H1 (cell line): ENCODE data around the gene PLA2G2E. TPM values are rescaled to one million over a fixed set of nuclear protein-coding genes. Genes with fewer than 3 reads are reported as not detected.

Source experiments
- CTCF ChIA-PET: fragments of 300-600 bp; sonication (Branson Sonifier 250); formaldehyde crosslinking; loops from one replicate; lab custom pipeline; 2021; ENCODE audit not compliant: partially characterized antibody; lab: Charles Lee
- POLR2A ChIA-PET: fragments of 300-600 bp; sonication (Branson Sonifier 250); formaldehyde crosslinking; loops from one replicate; lab custom pipeline; 2021; ENCODE audit warnings: inconsistent platforms; ENCODE audit not compliant: partially characterized antibody; lab: Charles Lee
- DNase-seq, 2 experiments: peaks; one replicate each; pipeline versions ENCODE4 v3.0.0 to v3.0.0-alpha.2; 2010 to 2022; ENCODE audit warnings: low spot score in 2 of 2, low read depth in 1 of 2, mixed read lengths in 1 of 2
- FAIRE-seq: peaks from 2 replicates; lab custom pipeline; 2011; peaks lifted over from hg19 to GRCh38; lab: Jason Lieb, UNC
- H2AFZ ChIP-seq: 2 replicates; pipeline ENCODE4 v1.8.1; 2012; ENCODE audit warnings: low read length, inconsistent platforms
- H2AK5ac ChIP-seq: 2 replicates; pipeline ENCODE4 v1.6.1; 2013; ENCODE audit warnings: low read depth, low read length
- H2BK120ac ChIP-seq: replicated peaks from 2 replicates; pipeline ENCODE3; 2013; ENCODE audit warnings: low read depth, low read length, inconsistent platforms
- H2BK12ac ChIP-seq: 2 replicates; pipeline ENCODE4 v1.6.1; 2013; ENCODE audit warnings: low read depth, low read length
- H2BK15ac ChIP-seq: 2 replicates; pipeline ENCODE4 v1.6.1; 2013; ENCODE audit warnings: low read length
- H2BK20ac ChIP-seq: 2 replicates; pipeline ENCODE4 v1.6.1; 2013; ENCODE audit warnings: low read length
- H2BK5ac ChIP-seq: 2 replicates; pipeline ENCODE4 v1.6.1; 2013; ENCODE audit warnings: low read depth, low read length
- H3K14ac ChIP-seq: 2 replicates; pipeline ENCODE4 v1.6.1; 2013; ENCODE audit warnings: inconsistent platforms; ENCODE audit not compliant: insufficient read length
- H3K18ac ChIP-seq: 2 replicates; pipeline ENCODE4 v1.6.1; 2013; ENCODE audit warnings: low read length; ENCODE audit errors: extremely low read depth
- H3K23ac ChIP-seq: 2 replicates; pipeline ENCODE4 v1.6.1; 2013; ENCODE audit warnings: inconsistent platforms; ENCODE audit not compliant: insufficient read length
- H3K23me2 ChIP-seq: 2 replicates; pipeline ENCODE4 v1.6.1; 2013; ENCODE audit warnings: low read depth, low read length
- H3K27ac ChIP-seq: 2 replicates; pipeline ENCODE4 v1.6.1; 2011; ENCODE audit warnings: low read depth, low read length, inconsistent platforms
- H3K27me3 ChIP-seq, 4 experiments: replicated peaks in 1 of 4; 1 replicate in 1 of 4; 2 replicates in 3 of 4; pipeline versions ENCODE4 v1.6.1 to v1.8.1; 2011 to 2013; ENCODE audit warnings: low read length in 3 of 4, mild to moderate bottlenecking in 3 of 4, inconsistent platforms in 2 of 4, mixed read lengths in 2 of 4, moderate library complexity in 1 of 4; ENCODE audit not compliant: control insufficient read depth in 3 of 4, insufficient read depth in 3 of 4; ENCODE audit errors: extremely low read depth in 1 of 4
- H3K36me3 ChIP-seq, 4 experiments: 2 replicates each; pipeline versions ENCODE4 v1.6.1 to v1.8.1; 2011 to 2013; ENCODE audit warnings: mild to moderate bottlenecking in 4 of 4, low read length in 3 of 4, moderate library complexity in 2 of 4, control low read depth in 1 of 4, inconsistent platforms in 1 of 4; ENCODE audit not compliant: insufficient read depth in 4 of 4, control insufficient read depth in 2 of 4
- H3K4ac ChIP-seq: replicated peaks from 2 replicates; pipeline ENCODE3; 2013; ENCODE audit warnings: low read length, low read depth, mixed read lengths, inconsistent platforms; ENCODE audit not compliant: insufficient read length
- H3K4me1 ChIP-seq, 4 experiments: replicated peaks in 1 of 4; 1 replicate in 1 of 4; 2 replicates in 3 of 4; pipeline versions ENCODE4 v1.6.1 to v1.8.1; 2011 to 2013; ENCODE audit warnings: low read length in 3 of 4, inconsistent platforms in 2 of 4, mixed read lengths in 1 of 4; ENCODE audit not compliant: insufficient read depth in 4 of 4, control insufficient read depth in 3 of 4
- H3K4me2 ChIP-seq, 2 experiments: 2 replicates each; pipeline versions ENCODE4 v1.6.1 to v1.8.1; 2011 to 2013; ENCODE audit warnings: low read depth in 2 of 2, low read length in 2 of 2, control low read depth in 1 of 2, inconsistent platforms in 1 of 2, mild to moderate bottlenecking in 1 of 2; ENCODE audit not compliant: insufficient read depth in 1 of 2
- H3K4me3 ChIP-seq, 4 experiments: fragments of 200-600, 300-600 bp in 1 of 4; sonication (generic), shearing (Covaris generic), sonication (Bioruptor Twin) in 1 of 4; 2 replicates each; pipeline versions ENCODE4 v1.5.1 to v1.8.1; 2011 to 2016; ENCODE audit warnings: low read length in 4 of 4, low read depth in 3 of 4, control low read depth in 2 of 4, inconsistent platforms in 2 of 4, mild to moderate bottlenecking in 2 of 4, mixed read lengths in 1 of 4, moderate library complexity in 1 of 4; ENCODE audit not compliant: insufficient read depth in 2 of 4; ENCODE audit errors: extremely low read depth in 1 of 4
- H3K56ac ChIP-seq: replicated peaks from 2 replicates; pipeline ENCODE3; 2013; ENCODE audit warnings: low read depth, mild to moderate bottlenecking, mixed read lengths, low read length, inconsistent platforms; ENCODE audit not compliant: insufficient read length
- H3K79me1 ChIP-seq: 2 replicates; pipeline ENCODE4 v1.6.1; 2013; ENCODE audit warnings: low read depth, low read length, control low read depth
- H3K79me2 ChIP-seq, 2 experiments: 2 replicates each; pipeline versions ENCODE4 v1.6.1 to v1.8.1; 2012 to 2013; ENCODE audit warnings: low read length in 2 of 2, mild to moderate bottlenecking in 2 of 2, inconsistent platforms in 1 of 2; ENCODE audit not compliant: insufficient read depth in 2 of 2, control insufficient read depth in 1 of 2
- H3K9ac ChIP-seq, 4 experiments: replicated peaks in 1 of 4; 1 replicate in 1 of 4; 2 replicates in 3 of 4; pipeline versions ENCODE4 v1.6.1 to v1.8.1; 2011 to 2013; ENCODE audit warnings: low read depth in 3 of 4, low read length in 3 of 4, control low read depth in 2 of 4, mild to moderate bottlenecking in 2 of 4, moderate library complexity in 2 of 4, inconsistent platforms in 1 of 4; ENCODE audit errors: extremely low read depth in 1 of 4
- H3K9me3 ChIP-seq, 2 experiments: 2 replicates each; pipeline versions ENCODE4 v1.6.1 to v1.8.1; 2012 to 2013; ENCODE audit warnings: mild to moderate bottlenecking in 2 of 2, moderate library complexity in 2 of 2, control low read depth in 1 of 2, inconsistent platforms in 1 of 2, low read depth in 1 of 2, low read length in 1 of 2, mixed read lengths in 1 of 2; ENCODE audit not compliant: insufficient read depth in 2 of 2
- H4K20me1 ChIP-seq, 2 experiments: replicated peaks in 1 of 2; 2 replicates each; pipeline versions ENCODE3 to v1.8.1; 2011 to 2013; ENCODE audit warnings: inconsistent platforms in 2 of 2, low read length in 2 of 2, mild to moderate bottlenecking in 1 of 2; ENCODE audit not compliant: insufficient read depth in 2 of 2, control insufficient read depth in 1 of 2
- H4K5ac ChIP-seq: 2 replicates; pipeline ENCODE4 v1.6.1; 2013; ENCODE audit warnings: low read length, low read depth, mixed read lengths, inconsistent platforms; ENCODE audit not compliant: insufficient read length
- H4K8ac ChIP-seq: 2 replicates; pipeline ENCODE4 v1.8.0; 2013; ENCODE audit warnings: mild to moderate bottlenecking, moderate library complexity, low read length, inconsistent platforms; ENCODE audit not compliant: insufficient read depth; ENCODE audit errors: extremely low read depth
- H4K91ac ChIP-seq: replicated peaks from 2 replicates; pipeline ENCODE3; 2013; ENCODE audit warnings: low read length, mixed read lengths, inconsistent platforms; ENCODE audit not compliant: insufficient read length
- ASH2L ChIP-seq: fragments of 200-600, 300-600 bp; sonication (generic); IDR thresholded peaks from one replicate; pipeline ENCODE4 v1.7.1; 2017; ENCODE audit warnings: low read length
- EP300 ChIP-seq, 2 experiments: IDR thresholded peaks; 1 replicate in 1 of 2; 2 replicates in 1 of 2; pipeline ENCODE4 v1.6.1; 2011 to 2012; ENCODE audit warnings: low read depth in 2 of 2, low read length in 2 of 2, mild to moderate bottlenecking in 2 of 2, borderline replicate concordance in 1 of 2, inconsistent platforms in 1 of 2, moderate library complexity in 1 of 2
- MAFK ChIP-seq: IDR thresholded peaks from 2 replicates; pipeline ENCODE4 v1.6.1; 2012; ENCODE audit warnings: low read depth, mild to moderate bottlenecking, improper control_type of control experiment, low read length
- POLR2AphosphoS5 ChIP-seq: IDR thresholded peaks from 2 replicates; pipeline ENCODE4 v1.6.1; 2011; ENCODE audit warnings: low read depth, low read length
- POU5F1 ChIP-seq: IDR thresholded peaks from 2 replicates; pipeline ENCODE4 v1.6.1; 2011; ENCODE audit warnings: low read depth, mild to moderate bottlenecking, low read length, moderate library complexity
- RAD21 ChIP-seq, 2 experiments: IDR thresholded peaks in 1 of 2; conservative IDR thresholded peaks in 1 of 2; 2 replicates each; pipeline ENCODE4 v1.6.1; 2011; ENCODE audit warnings: low read depth in 2 of 2, low read length in 2 of 2, improper control_type of control experiment in 1 of 2, inconsistent platforms in 1 of 2, mild to moderate bottlenecking in 1 of 2, moderate library complexity in 1 of 2
- SIN3A ChIP-seq, 2 experiments: IDR thresholded peaks in 1 of 2; conservative IDR thresholded peaks in 1 of 2; 2 replicates each; pipeline ENCODE4 v1.6.1; 2011 to 2012; ENCODE audit warnings: low read length in 2 of 2, improper control_type of control experiment in 1 of 2, low read depth in 1 of 2, mild to moderate bottlenecking in 1 of 2
- WGBS, 2 experiments: shearing (Covaris generic) in 1 of 2; methylation state at CpG; one replicate each; pipeline versions ENCODE4 v1.1.6 to v1.1.7; 2013 to 2015; ENCODE audit warnings: low lambda C conversion rate in 2 of 2, mixed read lengths in 2 of 2, inconsistent platforms in 1 of 2, low coverage in 1 of 2, missing lambda C conversion rate in 1 of 2; ENCODE audit not compliant: insufficient replicate concordance in 2 of 2, insufficient coverage in 1 of 2, insufficient read length in 1 of 2; ENCODE audit errors: extremely low coverage in 1 of 2, missing lambda C conversion rate in 1 of 2; 5-methylcytosine and 5-hydroxymethylcytosine counted together
- polyA plus RNA-seq, 7 experiments: library from polyadenylated mRNA; depleted of rRNA in 3 of 7; stranded (reverse) in 5 of 7; unstranded in 2 of 7; fragments of >200 nt in 5 of 7; fragments of 200-250 nt in 2 of 7; gene quantifications; 1 replicate in 5 of 7; 2 replicates in 1 of 7; 4 replicates in 1 of 7; pipeline versions ENCODE4 v1.2.1 to v1.2.3, GENCODE V29; 2011 to 2013; ENCODE audit warnings: missing spikeins in 2 of 7, mixed read lengths in 2 of 7
- total RNA-seq: library from RNA; stranded (reverse); fragmentation: NEBNext Ultra II Directional; extraction: Animal tissue kit (Norgen Biotek cat#: 25700); gene quantifications from 2 replicates; pipeline ENCODE4 v1.2.1, GENCODE V29; 2021
- TF ChIP-seq, protein P1 (sequence below), 3 experiments: IDR thresholded peaks; 1 replicate in 2 of 3; 2 replicates in 1 of 3; pipeline versions ENCODE4 v1.5.1 to v1.6.1; 2011; ENCODE audit warnings: low read length in 3 of 3, mild to moderate bottlenecking in 3 of 3, inconsistent platforms in 2 of 3, low read depth in 1 of 3, moderate library complexity in 1 of 3; ENCODE audit not compliant: insufficient read depth in 1 of 3; ENCODE audit errors: control extremely low read depth in 1 of 3

PLA2G2E gene
- total and polyA plus RNA-seq, 2 of the 8 experiments (the other 6 are each of a cell fraction or from before 2014, with no cell fraction given), result not detected

DNA sequence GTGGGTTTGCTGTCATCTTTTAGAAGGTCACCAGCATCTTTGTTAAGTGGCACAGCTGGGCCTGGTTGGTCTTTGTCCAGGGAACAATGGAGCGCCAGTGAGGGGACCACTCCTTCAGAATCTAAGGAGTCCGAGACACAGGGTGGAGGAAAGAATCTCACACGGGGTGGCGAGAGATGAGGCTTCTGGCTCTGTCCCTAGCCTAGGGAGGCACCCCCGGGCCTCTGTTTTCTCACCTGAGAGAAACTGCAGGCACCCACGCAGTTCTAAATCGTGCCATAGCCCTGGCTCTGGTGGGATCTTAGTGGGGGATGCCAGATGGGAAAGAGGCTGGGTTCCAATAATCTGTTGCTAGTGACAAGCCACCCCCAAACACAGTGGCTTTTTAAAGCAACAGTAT is 10.9 kb upstream of the PLA2G2E start:
- no peaks in the 10 kb centered on the region for H3K36me3 ChIP-seq
- no peak overlapping the region for H3K4me3 ChIP-seq
- WGBS, 2 experiments, result 89% methylated on average over 7 of the region's 7 CpGs; no CpG with 5 or more reads in 1 of the 2 experiments
- no peak overlapping the region for H4K5ac ChIP-seq
- H3K4ac ChIP-seq, result no peak overlapping the region
- no peaks in the 10 kb centered on the region for H3K27me3 ChIP-seq
- no peak overlapping the region for H2BK15ac ChIP-seq
- no peak overlapping the region for H4K91ac ChIP-seq
- no peak for DNase-seq
- CTCF ChIA-PET, result no interaction called here
- H3K23ac ChIP-seq, result no peak overlapping the region
- no peak overlapping the region for H3K4me2 ChIP-seq
- H3K14ac ChIP-seq, result no peak overlapping the region
- H2AFZ ChIP-seq, result no peak overlapping the region
- TF ChIP-seq, protein P1, sequence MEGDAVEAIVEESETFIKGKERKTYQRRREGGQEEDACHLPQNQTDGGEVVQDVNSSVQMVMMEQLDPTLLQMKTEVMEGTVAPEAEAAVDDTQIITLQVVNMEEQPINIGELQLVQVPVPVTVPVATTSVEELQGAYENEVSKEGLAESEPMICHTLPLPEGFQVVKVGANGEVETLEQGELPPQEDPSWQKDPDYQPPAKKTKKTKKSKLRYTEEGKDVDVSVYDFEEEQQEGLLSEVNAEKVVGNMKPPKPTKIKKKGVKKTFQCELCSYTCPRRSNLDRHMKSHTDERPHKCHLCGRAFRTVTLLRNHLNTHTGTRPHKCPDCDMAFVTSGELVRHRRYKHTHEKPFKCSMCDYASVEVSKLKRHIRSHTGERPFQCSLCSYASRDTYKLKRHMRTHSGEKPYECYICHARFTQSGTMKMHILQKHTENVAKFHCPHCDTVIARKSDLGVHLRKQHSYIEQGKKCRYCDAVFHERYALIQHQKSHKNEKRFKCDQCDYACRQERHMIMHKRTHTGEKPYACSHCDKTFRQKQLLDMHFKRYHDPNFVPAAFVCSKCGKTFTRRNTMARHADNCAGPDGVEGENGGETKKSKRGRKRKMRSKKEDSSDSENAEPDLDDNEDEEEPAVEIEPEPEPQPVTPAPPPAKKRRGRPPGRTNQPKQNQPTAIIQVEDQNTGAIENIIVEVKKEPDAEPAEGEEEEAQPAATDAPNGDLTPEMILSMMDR (IDR thresholded peaks at IDR 0.05; ENCODE audit: control extremely low read depth in 1 of 3, insufficient read depth in 1 of 3, low read depth in 1 of 3, low read length in 3 of 3), result no peak
- TF ChIP-seq EP300 (IDR thresholded peaks at IDR 0.05; ENCODE audit: borderline replicate concordance in 1 of 2, low read depth in 2 of 2, low read length in 2 of 2) (no peak), ASH2L (no peak), RAD21 (IDR thresholded peaks at IDR 0.05 in 1 of 2, conservative IDR thresholded peaks at IDR 0.05 in 1 of 2; ENCODE audit: low read depth in 2 of 2, low read length in 2 of 2) (no peak), SIN3A (conservative IDR thresholded peaks at IDR 0.05 in 1 of 2, IDR thresholded peaks at IDR 0.05 in 1 of 2; ENCODE audit: low read depth in 1 of 2, low read length in 2 of 2) (no peak), MAFK (no peak), POLR2AphosphoS5 (no peak), POU5F1 (no peak)
- TF ChIP-seq, all 59 proteins: peak for 0
- H2AK5ac ChIP-seq, result no peak overlapping the region
- H2BK20ac ChIP-seq, result no peak overlapping the region
- peaks cover 28 to 31% of the 10 kb centered on the region in 2 experiments for H3K9me3 ChIP-seq
- POLR2A ChIA-PET, result no interaction called here
- H2BK120ac ChIP-seq, result no peak overlapping the region
- no peaks in the 10 kb centered on the region for H3K79me1 ChIP-seq
- no peak overlapping the region for H3K27ac ChIP-seq
- no peak overlapping the region for H3K9ac ChIP-seq
- H3K4me1 ChIP-seq, result no peaks in the 10 kb centered on the region
- no peak for FAIRE-seq
- H3K79me2 ChIP-seq, result no peaks in the 10 kb centered on the region
- H2BK12ac ChIP-seq, result no peak overlapping the region
- no peaks in the 10 kb centered on the region for H4K20me1 ChIP-seq
- H2BK5ac ChIP-seq, result no peak overlapping the region
- no peak overlapping the region for H3K18ac ChIP-seq
- H3K23me2 ChIP-seq, result peaks cover 2% of the 10 kb centered on the region; the same call in 1 of the 2 replicates
- H3K56ac ChIP-seq, result no peak overlapping the region
- no peak overlapping the region for H4K8ac ChIP-seq
